K562 (cell line): ENCODE results near the gene RGS17. TPM values are rescaled to one million over a fixed set of nuclear protein-coding genes. Genes with fewer than 3 reads are reported as not detected.
A peak's percentile ranks its signal among the peaks of the same experiment; 100 is the strongest.

Experiments
- AFF1 ChIP-seq, 2 experiments: fragments of 450-650 bp; IDR thresholded peaks; 2 replicates each; pipeline ENCODE4 v1.6.1; 2018; ENCODE audit warnings: mild to moderate bottlenecking in 2 of 2, low read depth in 1 of 2; ENCODE audit not compliant: partially characterized antibody in 2 of 2
- HCFC1 ChIP-seq: IDR thresholded peaks from 2 replicates; pipeline ENCODE4 v1.6.1; 2012; ENCODE audit warnings: low read depth, low read length, improper control_type of control experiment
- KLF10 ChIP-seq: fragments of 250-450 bp; sonication (Bioruptor Pico); IDR thresholded peaks from 2 replicates; pipeline ENCODE4 v1.6.1; 2021; ENCODE audit warnings: matching md5 sums
- MLX ChIP-seq, 2 experiments: fragments of 450-650 bp in 1 of 2; sonication (generic) in 1 of 2; formaldehyde crosslinking; conservative IDR thresholded peaks; 2 replicates each; pipeline versions ENCODE4 v1.4.0 to v1.8.1; 2020 to 2022; ENCODE audit warnings: mild to moderate bottlenecking in 1 of 2, missing genetic modification reagents in 1 of 2
- NR1H2 ChIP-seq: sonication (generic); formaldehyde crosslinking; IDR thresholded peaks from 2 replicates; pipeline ENCODE4 v1.4.0; 2020; ENCODE audit warnings: mild to moderate bottlenecking, missing genetic modification reagents
- NR3C1 ChIP-seq: sonication (generic); formaldehyde crosslinking; IDR thresholded peaks from 2 replicates; pipeline ENCODE4 v1.8.1; 2022; ENCODE audit warnings: missing genetic modification reagents
- SIRT6 ChIP-seq: IDR thresholded peaks from one replicate; pipeline ENCODE4 v1.6.1; 2012; ENCODE audit warnings: low read depth, mild to moderate bottlenecking, control low read depth, inconsistent platforms, low read length, moderate library complexity
- SMAD4 ChIP-seq: fragments of 250-450 bp; sonication (Bioruptor Pico); conservative IDR thresholded peaks from 2 replicates; pipeline ENCODE4 v1.8.0; 2021; ENCODE audit warnings: inconsistent platforms, mild to moderate bottlenecking, moderate library complexity
- UBTF ChIP-seq, 2 experiments: IDR thresholded peaks; 2 replicates each; pipeline ENCODE4 v1.6.1; 2012; ENCODE audit warnings: improper control_type of control experiment in 2 of 2, low read depth in 2 of 2, low read length in 2 of 2, borderline replicate concordance in 1 of 2
- ZBTB11 ChIP-seq, 3 experiments: fragments of 200-800 bp in 1 of 3; fragments of 250-450 bp in 1 of 3; fragments of 450-650 bp in 1 of 3; sonication (Bioruptor Pico) in 1 of 3; sonication (Bioruptor generic) in 1 of 3; formaldehyde crosslinking in 1 of 3; IDR thresholded peaks; 2 replicates each; pipeline versions ENCODE4 v1.6.1 to v1.8.0; 2016 to 2022; ENCODE audit warnings: mild to moderate bottlenecking in 2 of 3, missing genetic modification characterization in 2 of 3, missing compliant biosample characterization in 1 of 3, moderate library complexity in 1 of 3
- ZKSCAN1 ChIP-seq: fragments of 150-350 bp; IDR thresholded peaks from 2 replicates; pipeline ENCODE4 v1.6.1; 2016; ENCODE audit warnings: low read depth, low read length
- ZNF639 ChIP-seq, 2 experiments: fragments of 200-800 bp in 1 of 2; sonication (Bioruptor generic) in 1 of 2; sonication (generic) in 1 of 2; formaldehyde crosslinking in 1 of 2; IDR thresholded peaks in 1 of 2; conservative IDR thresholded peaks in 1 of 2; 2 replicates each; pipeline versions ENCODE4 v1.5.0 to v1.6.1; 2016 to 2020; ENCODE audit warnings: missing compliant biosample characterization in 1 of 2, missing genetic modification characterization in 1 of 2, missing genetic modification reagents in 1 of 2
- ZSCAN32 ChIP-seq: fragments of 450-650 bp; formaldehyde crosslinking; IDR thresholded peaks from 2 replicates; pipeline ENCODE4 v1.4.0; 2020; ENCODE audit warnings: mild to moderate bottlenecking, moderate library complexity
- polyA plus RNA-seq, 8 experiments: library from polyadenylated mRNA; depleted of rRNA in 4 of 8; stranded (reverse) in 5 of 8; unstranded in 3 of 8; fragments of >200 nt; fragmentation: Nextera tagmentation in 2 of 8; fragmentation: Illumina TruSeq in 1 of 8; extraction: Ambion mirVana in 2 of 8; extraction: Trizol in 1 of 8; gene quantifications; 2 replicates each; pipeline versions ENCODE4 v1.2.1 to v1.2.3, GENCODE V29; 2011 to 2014; ENCODE audit warnings: inconsistent platforms in 1 of 8, missing spikeins in 1 of 8
- total RNA-seq, 7 experiments: library from RNA; depleted of rRNA in 6 of 7; stranded (reverse); fragments of >200 nt in 6 of 7; fragmentation: Illumina TruSeq in 2 of 7; extraction: Trizol in 2 of 7; gene quantifications; 2 replicates each; pipeline versions ENCODE4 v1.2.1 to v1.2.3, GENCODE V29; 2011 to 2021; ENCODE audit warnings: low replicate concordance in 1 of 7

The RGS17 gene
- total and polyA plus RNA-seq, 9 of the 15 experiments (the other 6 are each of a cell fraction or from before 2014, with no cell fraction given), result 0.01 to 0.14 (median 0.08) TPM; not detected in 6

- TF ChIP-seq ZBTB11 (CRISPR knock-in tag; IDR thresholded peaks at IDR 0.05) (peak in 1 of 3 experiments; percentile 61; a peak in 2 of 6 replicates), ZNF639 (CRISPR knock-in tag; conservative IDR thresholded peaks at IDR 0.05 in 1 of 2, IDR thresholded peaks at IDR 0.05 in 1 of 2) (peak in 1 of 2 experiments; percentile 65; a peak in 2 of 4 replicates), NR3C1 (no peak), MLX (CRISPR knock-in tag; conservative IDR thresholded peaks at IDR 0.05) (no peak), SIRT6 (no peak), HCFC1 (no peak; the same call in 1 of the 2 replicates), AFF1 (IDR thresholded peaks at IDR 0.05; ENCODE audit: low read depth in 1 of 2, partially characterized antibody in 2 of 2) (no peak), ZKSCAN1 (no peak), UBTF (IDR thresholded peaks at IDR 0.05; ENCODE audit: borderline replicate concordance in 1 of 2, low read depth in 2 of 2, low read length in 2 of 2) (no peak), KLF10 (CRISPR knock-in tag) (no peak), SMAD4 (CRISPR knock-in tag) (peak; percentile 36), ZSCAN32 (CRISPR knock-in tag) (no peak), NR1H2 (CRISPR knock-in tag) (no peak)
These were observed 148.0 kb downstream of the RGS17 start, which contains the start of gene FBXO5 (continued) for GRCh38 chr6:152982904-152983636.
